Left lung (tissue), 10 donors: ENCODE measurements around the gene SIGLEC5. TPM values are rescaled to one million over a fixed set of nuclear protein-coding genes. Genes with fewer than 3 reads are reported as not detected.

ENCODE experiments used
- ATAC-seq: fragments of 200-7000 bp; cut with Tn5 transposase; one replicate; pipeline ENCODE4 v1.9.1; 2020; ENCODE audit warnings: moderate library complexity
- DNase-seq, 4 donors: peaks; one replicate each; pipeline ENCODE4 v3.0.0-alpha.2; 2013 to 2020
- H3K27ac ChIP-seq, 2 donors: fragments of 200-600 bp; sonication (generic) in 1 of 2; one replicate each; pipeline versions ENCODE4 v1.5.0 to v1.8.0; 2020 to 2021
- H3K27me3 ChIP-seq, 2 donors: fragments of 200-600 bp; sonication (generic) in 1 of 2; one replicate each; pipeline versions ENCODE4 v1.5.0 to v1.8.0; 2020 to 2021
- H3K36me3 ChIP-seq, 2 donors: fragments of 200-600 bp; sonication (generic) in 1 of 2; one replicate each; pipeline versions ENCODE4 v1.5.0 to v1.8.0; 2020 to 2021
- H3K4me1 ChIP-seq, 2 donors: fragments of 200-600 bp; one replicate each; pipeline ENCODE4 v1.8.0; 2021
- H3K4me3 ChIP-seq, 2 donors: fragments of 200-600 bp; sonication (generic) in 1 of 2; one replicate each; pipeline versions ENCODE4 v1.5.0 to v1.8.0; 2020 to 2021; ENCODE audit warnings: mild to moderate bottlenecking in 1 of 2
- H3K9me3 ChIP-seq, 2 donors: fragments of 200-600 bp; sonication (generic) in 1 of 2; one replicate each; pipeline versions ENCODE4 v1.5.0 to v1.8.0; 2020 to 2021
- intact Hi-C, 2 donors: fragments of 100-400 bp; cut with DNase I; formaldehyde crosslinking; loops; one replicate each; pipeline versions ENCODE4 v1.11.2 to v1.14.2; 2022
- polyA plus RNA-seq, 6 donors: library from polyadenylated mRNA; unstranded; fragments of 120-200 nt; gene quantifications; one replicate each; pipeline ENCODE4 v1.2.1, GENCODE V29; 2013; ENCODE audit not compliant: insufficient read length in 6 of 6
- total RNA-seq, 2 donors: library from RNA; stranded (reverse); fragmentation: NEBNext Ultra II Directional; extraction: Animal tissue kit (Norgen Biotek cat#: 25700); gene quantifications; one replicate each; pipeline ENCODE4 v1.2.1, GENCODE V29; 2021
- TF ChIP-seq, protein P1 (sequence below), 2 donors: fragments of 200-600 bp; sonication (generic) in 1 of 2; IDR thresholded peaks; one replicate each; pipeline versions ENCODE4 v1.5.0 to v1.8.0; 2021; ENCODE audit warnings: antibody characterized with exemption in 2 of 2
- donor health status: DM: no; HTN: yes; CAD: no.
- donor health status: DM: no; HTN: no; CAD: no.

SIGLEC5 gene
- total and polyA plus RNA-seq, 8 donors, result 0.50 to 11.0 (median 0.54) TPM; not detected in 3

DNA sequence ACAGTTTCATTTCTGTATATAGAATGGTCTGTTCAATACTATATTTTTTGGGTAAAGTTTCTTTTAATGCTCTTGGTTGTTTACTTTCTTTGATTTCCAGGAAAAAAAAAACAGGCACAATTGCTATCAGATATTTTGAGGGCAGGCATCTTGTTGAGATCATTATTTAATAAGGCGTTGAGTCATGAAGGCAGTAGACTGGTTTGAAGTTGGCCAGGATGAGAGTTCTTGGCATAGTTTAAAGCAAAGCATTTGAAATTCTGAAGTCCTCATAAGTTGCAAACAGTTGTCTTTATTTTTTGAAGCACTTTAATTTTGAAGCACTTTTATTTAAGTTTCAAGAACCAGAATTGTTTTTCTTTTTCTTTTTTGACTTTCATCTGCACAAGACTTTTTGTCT, 61.7 kb downstream of the SIGLEC5 start:
- no peaks in the 10 kb centered on the region for H3K9me3 ChIP-seq
- TF ChIP-seq, protein P1, sequence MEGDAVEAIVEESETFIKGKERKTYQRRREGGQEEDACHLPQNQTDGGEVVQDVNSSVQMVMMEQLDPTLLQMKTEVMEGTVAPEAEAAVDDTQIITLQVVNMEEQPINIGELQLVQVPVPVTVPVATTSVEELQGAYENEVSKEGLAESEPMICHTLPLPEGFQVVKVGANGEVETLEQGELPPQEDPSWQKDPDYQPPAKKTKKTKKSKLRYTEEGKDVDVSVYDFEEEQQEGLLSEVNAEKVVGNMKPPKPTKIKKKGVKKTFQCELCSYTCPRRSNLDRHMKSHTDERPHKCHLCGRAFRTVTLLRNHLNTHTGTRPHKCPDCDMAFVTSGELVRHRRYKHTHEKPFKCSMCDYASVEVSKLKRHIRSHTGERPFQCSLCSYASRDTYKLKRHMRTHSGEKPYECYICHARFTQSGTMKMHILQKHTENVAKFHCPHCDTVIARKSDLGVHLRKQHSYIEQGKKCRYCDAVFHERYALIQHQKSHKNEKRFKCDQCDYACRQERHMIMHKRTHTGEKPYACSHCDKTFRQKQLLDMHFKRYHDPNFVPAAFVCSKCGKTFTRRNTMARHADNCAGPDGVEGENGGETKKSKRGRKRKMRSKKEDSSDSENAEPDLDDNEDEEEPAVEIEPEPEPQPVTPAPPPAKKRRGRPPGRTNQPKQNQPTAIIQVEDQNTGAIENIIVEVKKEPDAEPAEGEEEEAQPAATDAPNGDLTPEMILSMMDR (IDR thresholded peaks at IDR 0.05), result no peak
- H3K4me1 ChIP-seq, result peaks cover 0 to 23% of the 10 kb centered on the region in 2 donors
- DNase-seq (no peak), ATAC-seq (no peak)
- no peak overlapping the region for H3K27ac ChIP-seq
- intact Hi-C loops, result no loop called here
- peaks cover 0 to 52% of the 10 kb centered on the region in 2 donors for H3K27me3 ChIP-seq
- H3K4me3 ChIP-seq, result no peak overlapping the region
- peaks cover 0 to 4% of the 10 kb centered on the region in 2 donors for H3K36me3 ChIP-seq

- Histone ChIP-seq H3K9me3 (no peaks in the 10 kb centered on the region), H3K27ac (no peak overlapping the region), H3K4me3 (no peak overlapping the region), H3K36me3 (no peaks in the 10 kb centered on the region), H3K27me3 (peaks cover 0 to 59% of the 10 kb centered on the region in 2 donors), H3K4me1 (peaks cover 0 to 15% of the 10 kb centered on the region in 2 donors)
- TF ChIP-seq, protein P1 (IDR thresholded peaks at IDR 0.05), result no peak
- no peak for DNase-seq
- intact Hi-C loops, result no loop called here
- no peak for ATAC-seq
Measured at GRCh38 chr19:51567583-51567982, 62.6 kb downstream of the SIGLEC5 start.

- no peak for ATAC-seq
- intact Hi-C loops, result no loop called here
- Histone ChIP-seq H3K4me1 (peaks cover 0 to 5% of the 10 kb centered on the region in 2 donors), H3K36me3 (no peaks in the 10 kb centered on the region), H3K9me3 (no peaks in the 10 kb centered on the region), H3K27ac (no peak overlapping the region), H3K27me3 (peaks cover 0 to 68% of the 10 kb centered on the region in 2 donors), H3K4me3 (no peak overlapping the region)
- no peak for DNase-seq
- TF ChIP-seq, protein P1 (IDR thresholded peaks at IDR 0.05), result no peak
Measured at GRCh38 chr19:51566489-51567100, 63.6 kb downstream of the SIGLEC5 start.

- no peak for DNase-seq
- Histone ChIP-seq H3K27me3 (peaks cover 0 to 76% of the 10 kb centered on the region in 2 donors), H3K4me1 (no peaks in the 10 kb centered on the region), H3K27ac (no peak overlapping the region), H3K4me3 (no peak overlapping the region), H3K9me3 (no peaks in the 10 kb centered on the region), H3K36me3 (no peaks in the 10 kb centered on the region)
- ATAC-seq, result no peak
- TF ChIP-seq, protein P1 (IDR thresholded peaks at IDR 0.05), result no peak
- intact Hi-C loops, result no loop called here
Measured at GRCh38 chr19:51565583-51565982, 64.6 kb downstream of the SIGLEC5 start.

DNA sequence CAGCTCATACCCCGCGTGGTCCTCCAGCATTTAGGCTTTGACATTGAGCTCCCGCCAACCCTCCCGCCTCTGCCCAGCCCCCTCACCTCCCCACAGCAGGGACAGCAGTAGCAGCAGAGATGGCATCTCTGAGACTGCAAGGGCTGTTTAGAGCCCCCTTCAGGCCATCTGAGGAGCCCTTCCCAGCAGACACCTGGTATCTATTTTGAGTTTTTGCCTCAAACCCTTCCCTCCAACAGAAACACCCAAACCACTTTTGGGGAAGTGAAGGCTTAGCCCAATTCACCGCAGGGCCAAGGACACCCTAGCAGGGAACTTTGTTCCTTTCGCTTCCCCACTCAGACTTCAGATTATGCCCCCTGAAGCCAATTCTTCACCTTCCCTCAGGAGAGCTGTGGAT, 65.4 kb downstream of the SIGLEC5 start:
- TF ChIP-seq, protein P1 (IDR thresholded peaks at IDR 0.05), result no peak
- Histone ChIP-seq H3K27ac (no peak overlapping the region), H3K27me3 (peaks cover 0 to 81% of the 10 kb centered on the region in 2 donors), H3K4me3 (no peak overlapping the region), H3K9me3 (no peaks in the 10 kb centered on the region), H3K4me1 (no peaks in the 10 kb centered on the region), H3K36me3 (no peaks in the 10 kb centered on the region)
- DNase-seq (no peak), ATAC-seq (no peak)
- intact Hi-C loops, result no loop called here

Other genes starting within 250 kb of the SIGLEC5 start
- gene LIM2, start 242.4 kb downstream of the SIGLEC5 start, total RNA-seq, result not detected
- gene LIM2, start 242.4 kb downstream of the SIGLEC5 start, polyA plus RNA-seq, result not detected
- under 1 TPM in 1 of 2 donors, not detected in 1; 0.29 TPM for gene C19orf84, start 239.8 kb downstream of the SIGLEC5 start, total RNA-seq
- under 1 TPM in 3 of 6 donors, not detected in 3; 0.25 to 0.34 (median 0.29) TPM for gene C19orf84, start 239.8 kb downstream of the SIGLEC5 start, polyA plus RNA-seq
- 100 to 1,000 TPM in 1 of 2 donors, 1 to 10 TPM in 1; 5.2 to 119 TPM for gene SIGLEC10, start 212.8 kb downstream of the SIGLEC5 start, total RNA-seq
- gene SIGLEC10, start 212.8 kb downstream of the SIGLEC5 start, polyA plus RNA-seq, result 1 to 10 TPM; 1.3 to 2.1 (median 1.5) TPM
- gene SIGLEC8, start 171.9 kb downstream of the SIGLEC5 start, total RNA-seq, result under 1 TPM; 0.87 to 0.99 TPM
- under 1 TPM in 2 of 6 donors, not detected in 4; 0.04 to 0.06 TPM for gene SIGLEC8, start 171.9 kb downstream of the SIGLEC5 start, polyA plus RNA-seq
- not detected for gene CEACAM18, start 151.9 kb downstream of the SIGLEC5 start, total RNA-seq
- gene CEACAM18, start 151.9 kb downstream of the SIGLEC5 start, polyA plus RNA-seq, result not detected
- 1 to 10 TPM; 1.3 to 1.9 TPM for gene SIGLEC12, start 128.6 kb downstream of the SIGLEC5 start, total RNA-seq
- under 1 TPM in 3 of 6 donors, not detected in 3; 0.10 to 0.39 (median 0.34) TPM for gene SIGLEC12, start 128.6 kb downstream of the SIGLEC5 start, polyA plus RNA-seq
- gene SIGLEC6, start 98.7 kb downstream of the SIGLEC5 start, total RNA-seq, result 1 to 10 TPM; 1.0 to 3.2 TPM
- gene SIGLEC6, start 98.7 kb downstream of the SIGLEC5 start, polyA plus RNA-seq, result under 1 TPM in 5 of 6 donors, not detected in 1; 0.10 to 0.42 (median 0.24) TPM
- gene ZNF175, start 59.1 kb downstream of the SIGLEC5 start, total RNA-seq, result 10 to 100 TPM in 1 of 2 donors, 1 to 10 TPM in 1; 9.4 to 13.3 TPM
- 10 to 100 TPM; 16.4 to 22.1 (median 18.1) TPM for gene ZNF175, start 59.1 kb downstream of the SIGLEC5 start, polyA plus RNA-seq
- 10 to 100 TPM; 13.4 to 59.9 TPM for gene SIGLEC14, start 16.4 kb upstream of the SIGLEC5 start, total RNA-seq
- gene SIGLEC14, start 16.4 kb upstream of the SIGLEC5 start, polyA plus RNA-seq, result 1 to 10 TPM in 4 of 6 donors, under 1 TPM in 2; 0.50 to 2.3 (median 1.7) TPM
- gene SPACA6, start 62.9 kb upstream of the SIGLEC5 start, total RNA-seq, result 10 to 100 TPM; 15.9 to 27.3 TPM
- 10 to 100 TPM; 13.5 to 24.9 (median 20.1) TPM for gene SPACA6, start 62.9 kb upstream of the SIGLEC5 start, polyA plus RNA-seq
- gene HAS1, start 93.6 kb upstream of the SIGLEC5 start, total RNA-seq, result under 1 TPM; 0.26 to 0.50 TPM
- 1 to 10 TPM in 1 of 6 donors, under 1 TPM in 5; 0.10 to 1.4 (median 0.65) TPM for gene HAS1, start 93.6 kb upstream of the SIGLEC5 start, polyA plus RNA-seq
- gene FPR1, start 121.5 kb upstream of the SIGLEC5 start, total RNA-seq, result 100 to 1,000 TPM in 1 of 2 donors, 10 to 100 TPM in 1; 20.0 to 193 TPM
- 1 to 10 TPM; 1.6 to 3.8 (median 2.2) TPM for gene FPR1, start 121.5 kb upstream of the SIGLEC5 start, polyA plus RNA-seq
- gene FPR2, start 130.8 kb upstream of the SIGLEC5 start, total RNA-seq, result 10 to 100 TPM in 1 of 2 donors, 1 to 10 TPM in 1; 5.9 to 41.7 TPM
- gene FPR2, start 130.8 kb upstream of the SIGLEC5 start, polyA plus RNA-seq, result under 1 TPM; 0.14 to 0.52 (median 0.26) TPM
- gene FPR3, start 164.8 kb upstream of the SIGLEC5 start, total RNA-seq, result 10 to 100 TPM; 28.6 to 75.0 TPM
- 1 to 10 TPM in 4 of 6 donors, under 1 TPM in 2; 0.79 to 1.5 (median 1.1) TPM for gene FPR3, start 164.8 kb upstream of the SIGLEC5 start, polyA plus RNA-seq